DMS 273 treated with DMSO at 0.1 percent for 48 hours (cell line): ENCODE data around the gene GCNT3.

ENCODE experiments used
- DNase-seq: peaks from one replicate; lab custom pipeline; 2025; lab: John Stamatoyannopoulos, UW

The GCNT3 gene

GRCh38 chr15:59611276-59612260 lies at the start of gene GCNT3:
TSS of gene GCNT3 (plus strand) at chr15:59611783. CDS start at chr15:59618239, 6,456 bp downstream.
- no peak for DNase-seq

- no peak for DNase-seq
Observed at GRCh38 chr15:59562448-59563186, 49.0 kb upstream of the GCNT3 start.

GRCh38 chr15:59565299-59565698 lies 46.3 kb upstream of the GCNT3 start:
- DNase-seq, result no peak

- no peak for DNase-seq
Observed at GRCh38 chr15:59567324-59567723, 44.3 kb upstream of the GCNT3 start.

GRCh38 chr15:59569477-59569876 lies 42.1 kb upstream of the GCNT3 start:
- DNase-seq, result no peak

- DNase-seq, result no peak
Observed at GRCh38 chr15:59570315-59570714, 41.3 kb upstream of the GCNT3 start.

- DNase-seq, result no peak
Observed at GRCh38 chr15:59571606-59572005, 40.0 kb upstream of the GCNT3 start.

GRCh38 chr15:59583088-59583487 lies 28.5 kb upstream of the GCNT3 start:
- no peak for DNase-seq

- DNase-seq, result no peak
Observed at GRCh38 chr15:59587085-59587826, 24.3 kb upstream of the GCNT3 start.

- no peak for DNase-seq
Observed at GRCh38 chr15:59590027-59590426, 21.6 kb upstream of the GCNT3 start.

GRCh38 chr15:59591356-59591755 lies 20.2 kb upstream of the GCNT3 start:
- DNase-seq, result no peak

- no peak for DNase-seq
Observed at GRCh38 chr15:59594493-59594942, 17.1 kb upstream of the GCNT3 start.

- no peak for DNase-seq
Observed at GRCh38 chr15:59594991-59595390, 16.6 kb upstream of the GCNT3 start.

GRCh38 chr15:59595434-59595915 lies 16.1 kb upstream of the GCNT3 start:
- DNase-seq, result no peak

GRCh38 chr15:59596640-59597039 lies 14.9 kb upstream of the GCNT3 start:
- no peak for DNase-seq

- no peak for DNase-seq
Observed at GRCh38 chr15:59598461-59598860, 13.1 kb upstream of the GCNT3 start.

- DNase-seq, result no peak
Observed at GRCh38 chr15:59605994-59606393, 5.6 kb upstream of the GCNT3 start.

GRCh38 chr15:59609730-59610712 lies 1.6 kb upstream of the GCNT3 start:
- DNase-seq, result no peak

- DNase-seq, result no peak
Observed at GRCh38 chr15:59614153-59614552, 2.6 kb downstream of the GCNT3 start.

GRCh38 chr15:59615661-59616060 lies 4.1 kb downstream of the GCNT3 start:
- no peak for DNase-seq

GRCh38 chr15:59616379-59616778 lies 4.8 kb downstream of the GCNT3 start:
- DNase-seq, result no peak
